ENCODE results near the gene CEP85L. TPM values are rescaled to one million over a fixed set of nuclear protein-coding genes. Genes with fewer than 3 reads are reported as not detected.

Gene CEP85L
- total RNA-seq, 6 experiments from 2014 or later, result 6.6 to 8.8 (median 7.6) TPM

- Mint-ChIP-seq H3K4me1 (ENCODE audit: low read depth) (no peaks in the 10 kb centered on the region), H3K4me3 (no peak overlapping the region), H3K27me3 (ENCODE audit: insufficient read depth) (peaks cover 5% of the 10 kb centered on the region; the same call in 1 of the 2 replicates), H3K27ac (no peak overlapping the region), H3K9me3 (no peaks in the 10 kb centered on the region), H3K36me3 (ENCODE audit: low read depth) (no peaks in the 10 kb centered on the region)
- TF ChIP-seq, protein P1, sequence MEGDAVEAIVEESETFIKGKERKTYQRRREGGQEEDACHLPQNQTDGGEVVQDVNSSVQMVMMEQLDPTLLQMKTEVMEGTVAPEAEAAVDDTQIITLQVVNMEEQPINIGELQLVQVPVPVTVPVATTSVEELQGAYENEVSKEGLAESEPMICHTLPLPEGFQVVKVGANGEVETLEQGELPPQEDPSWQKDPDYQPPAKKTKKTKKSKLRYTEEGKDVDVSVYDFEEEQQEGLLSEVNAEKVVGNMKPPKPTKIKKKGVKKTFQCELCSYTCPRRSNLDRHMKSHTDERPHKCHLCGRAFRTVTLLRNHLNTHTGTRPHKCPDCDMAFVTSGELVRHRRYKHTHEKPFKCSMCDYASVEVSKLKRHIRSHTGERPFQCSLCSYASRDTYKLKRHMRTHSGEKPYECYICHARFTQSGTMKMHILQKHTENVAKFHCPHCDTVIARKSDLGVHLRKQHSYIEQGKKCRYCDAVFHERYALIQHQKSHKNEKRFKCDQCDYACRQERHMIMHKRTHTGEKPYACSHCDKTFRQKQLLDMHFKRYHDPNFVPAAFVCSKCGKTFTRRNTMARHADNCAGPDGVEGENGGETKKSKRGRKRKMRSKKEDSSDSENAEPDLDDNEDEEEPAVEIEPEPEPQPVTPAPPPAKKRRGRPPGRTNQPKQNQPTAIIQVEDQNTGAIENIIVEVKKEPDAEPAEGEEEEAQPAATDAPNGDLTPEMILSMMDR (IDR thresholded peaks at IDR 0.05), result no peak
- DNase-seq, result no peak
Observed at GRCh38 chr6:118685823-118686449, 34.5 kb upstream of the CEP85L start.

- H3K4me3 Mint-ChIP-seq, result no peak overlapping the region
- no peak overlapping the region for H3K27ac Mint-ChIP-seq
- no peaks in the 10 kb centered on the region for H3K36me3 Mint-ChIP-seq (ENCODE audit: low read depth)
- H3K27me3 Mint-ChIP-seq (ENCODE audit: insufficient read depth), result peaks cover 5% of the 10 kb centered on the region; the same call in 1 of the 2 replicates
- no peaks in the 10 kb centered on the region for H3K9me3 Mint-ChIP-seq
- TF ChIP-seq, protein P1 (IDR thresholded peaks at IDR 0.05), result no peak
- DNase-seq, result no peak
- peaks cover 5% of the 10 kb centered on the region for H3K4me1 Mint-ChIP-seq (ENCODE audit: low read depth)
Observed at GRCh38 chr6:118683881-118684872, 32.8 kb upstream of the CEP85L start.

- DNase-seq, result no peak
- TF ChIP-seq, protein P1 (IDR thresholded peaks at IDR 0.05), result no peak
- Mint-ChIP-seq H3K27me3 (ENCODE audit: insufficient read depth) (no peaks in the 10 kb centered on the region), H3K4me3 (no peak overlapping the region), H3K27ac (no peak overlapping the region), H3K9me3 (no peaks in the 10 kb centered on the region), H3K36me3 (ENCODE audit: low read depth) (no peaks in the 10 kb centered on the region), H3K4me1 (ENCODE audit: low read depth) (peaks cover 14% of the 10 kb centered on the region)
Observed at GRCh38 chr6:118680452-118681095, 29.2 kb upstream of the CEP85L start.

DNA sequence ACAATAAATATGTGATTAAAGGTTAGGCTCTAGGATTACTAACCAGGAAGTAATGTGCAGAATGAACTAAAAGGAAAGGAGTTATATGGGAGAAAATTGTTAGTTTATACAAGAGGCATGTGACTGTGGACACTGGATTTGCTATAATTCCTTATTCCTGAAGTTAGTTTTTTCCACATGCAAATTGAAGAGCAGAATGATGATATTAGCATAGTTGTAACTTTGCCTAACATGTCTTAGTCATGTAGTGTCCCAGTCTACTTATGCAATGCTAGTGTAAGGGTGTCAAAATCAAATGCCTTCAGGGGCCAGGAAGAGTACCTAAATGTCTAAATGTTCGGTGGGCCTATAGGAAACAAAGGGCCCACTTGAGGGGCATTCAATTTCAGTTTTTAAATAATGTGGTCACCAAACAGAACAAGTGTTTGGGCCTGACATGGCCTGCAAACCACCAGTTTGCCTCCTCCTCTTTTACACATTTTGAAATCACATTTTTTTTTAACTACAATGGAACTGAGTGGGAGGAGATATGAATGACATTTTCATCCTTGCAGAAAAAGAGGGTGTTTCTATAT is 28.0 kb upstream of the CEP85L start:
- TF ChIP-seq, protein P1 (IDR thresholded peaks at IDR 0.05), result no peak
- no peaks in the 10 kb centered on the region for H3K27me3 Mint-ChIP-seq (ENCODE audit: insufficient read depth)
- no peaks in the 10 kb centered on the region for H3K9me3 Mint-ChIP-seq
- no peak overlapping the region; the same call in 1 of the 2 replicates for H3K27ac Mint-ChIP-seq
- H3K36me3 Mint-ChIP-seq (ENCODE audit: low read depth), result no peaks in the 10 kb centered on the region
- no peak overlapping the region for H3K4me3 Mint-ChIP-seq
- DNase-seq, result peak; percentile 28
- H3K4me1 Mint-ChIP-seq (ENCODE audit: low read depth), result peaks cover 14% of the 10 kb centered on the region

DNA sequence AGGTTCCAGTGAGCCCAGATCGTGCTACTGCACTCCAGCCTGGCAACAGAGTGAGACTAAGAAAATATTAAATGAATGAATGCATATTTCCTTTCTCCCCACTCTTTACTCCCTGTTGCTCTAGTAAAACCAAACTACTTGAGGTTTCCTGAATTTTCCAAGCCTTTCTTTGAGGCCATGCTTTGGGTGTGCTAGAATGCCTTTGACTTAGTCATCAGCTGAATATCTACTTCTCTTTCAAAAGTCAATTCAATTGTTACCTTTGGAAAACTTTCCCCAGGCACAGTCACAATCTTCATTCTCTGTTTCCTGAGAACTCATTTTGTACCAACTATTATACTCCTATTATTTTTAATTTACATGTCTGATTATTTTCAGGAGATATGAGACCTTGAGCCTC is 27.5 kb upstream of the CEP85L start:
- H3K4me1 Mint-ChIP-seq (ENCODE audit: low read depth), result peaks cover 14% of the 10 kb centered on the region
- DNase-seq, result no peak
- H3K27ac Mint-ChIP-seq, result no peak overlapping the region
- H3K9me3 Mint-ChIP-seq, result no peaks in the 10 kb centered on the region
- H3K27me3 Mint-ChIP-seq (ENCODE audit: insufficient read depth), result no peaks in the 10 kb centered on the region
- H3K36me3 Mint-ChIP-seq (ENCODE audit: low read depth), result no peaks in the 10 kb centered on the region
- H3K4me3 Mint-ChIP-seq, result no peak overlapping the region
- TF ChIP-seq, protein P1 (IDR thresholded peaks at IDR 0.05), result no peak
